ENCODE measurements around the gene GRIA4.

DNA sequence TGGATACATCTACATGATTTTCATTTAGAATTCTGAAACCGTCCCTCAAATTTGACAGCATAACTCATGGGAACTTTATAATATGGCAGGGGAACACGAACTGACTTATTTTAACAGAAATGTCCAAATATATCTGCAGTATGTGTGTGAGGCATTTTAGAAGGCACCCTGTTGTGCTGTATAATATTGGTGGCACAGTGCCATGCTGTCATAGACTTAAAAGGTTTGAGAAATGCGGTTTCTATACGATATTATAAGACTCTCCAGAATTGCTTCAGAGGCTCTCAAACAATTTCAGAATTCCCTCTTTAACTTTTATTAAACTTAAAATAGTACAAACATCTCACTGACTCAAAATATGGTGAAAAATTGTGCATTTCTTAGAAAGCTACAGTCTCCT lies 230.5 kb downstream of the GRIA4 start:
- TF ChIP-seq, protein P1, sequence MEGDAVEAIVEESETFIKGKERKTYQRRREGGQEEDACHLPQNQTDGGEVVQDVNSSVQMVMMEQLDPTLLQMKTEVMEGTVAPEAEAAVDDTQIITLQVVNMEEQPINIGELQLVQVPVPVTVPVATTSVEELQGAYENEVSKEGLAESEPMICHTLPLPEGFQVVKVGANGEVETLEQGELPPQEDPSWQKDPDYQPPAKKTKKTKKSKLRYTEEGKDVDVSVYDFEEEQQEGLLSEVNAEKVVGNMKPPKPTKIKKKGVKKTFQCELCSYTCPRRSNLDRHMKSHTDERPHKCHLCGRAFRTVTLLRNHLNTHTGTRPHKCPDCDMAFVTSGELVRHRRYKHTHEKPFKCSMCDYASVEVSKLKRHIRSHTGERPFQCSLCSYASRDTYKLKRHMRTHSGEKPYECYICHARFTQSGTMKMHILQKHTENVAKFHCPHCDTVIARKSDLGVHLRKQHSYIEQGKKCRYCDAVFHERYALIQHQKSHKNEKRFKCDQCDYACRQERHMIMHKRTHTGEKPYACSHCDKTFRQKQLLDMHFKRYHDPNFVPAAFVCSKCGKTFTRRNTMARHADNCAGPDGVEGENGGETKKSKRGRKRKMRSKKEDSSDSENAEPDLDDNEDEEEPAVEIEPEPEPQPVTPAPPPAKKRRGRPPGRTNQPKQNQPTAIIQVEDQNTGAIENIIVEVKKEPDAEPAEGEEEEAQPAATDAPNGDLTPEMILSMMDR (IDR thresholded peaks at IDR 0.05; ENCODE audit: low read depth, low read length), result no peak
- TF ChIP-seq, protein P2, sequence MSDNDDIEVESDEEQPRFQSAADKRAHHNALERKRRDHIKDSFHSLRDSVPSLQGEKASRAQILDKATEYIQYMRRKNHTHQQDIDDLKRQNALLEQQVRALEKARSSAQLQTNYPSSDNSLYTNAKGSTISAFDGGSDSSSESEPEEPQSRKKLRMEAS (IDR thresholded peaks at IDR 0.05; ENCODE audit: low read depth, low read length), result no peak
- no peak for TF ChIP-seq POLR2A (IDR thresholded peaks at IDR 0.05; ENCODE audit: extremely low read depth, insufficient read length)

All from NB4 (cell line).